H1 (cell line): ENCODE measurements around the gene B3GNT2. TPM values are rescaled to one million over a fixed set of nuclear protein-coding genes. Genes with fewer than 3 reads are reported as not detected.

Source experiments
- CTCF ChIA-PET: fragments of 300-600 bp; sonication (Branson Sonifier 250); formaldehyde crosslinking; loops from one replicate; lab custom pipeline; 2021; ENCODE audit not compliant: partially characterized antibody; lab: Charles Lee
- POLR2A ChIA-PET: fragments of 300-600 bp; sonication (Branson Sonifier 250); formaldehyde crosslinking; loops from one replicate; lab custom pipeline; 2021; ENCODE audit warnings: inconsistent platforms; ENCODE audit not compliant: partially characterized antibody; lab: Charles Lee
- DNase-seq, 2 experiments: peaks; one replicate each; pipeline versions ENCODE4 v3.0.0 to v3.0.0-alpha.2; 2010 to 2022; ENCODE audit warnings: low spot score in 2 of 2, low read depth in 1 of 2, mixed read lengths in 1 of 2
- FAIRE-seq: peaks from 2 replicates; lab custom pipeline; 2011; peaks lifted over from hg19 to GRCh38; lab: Jason Lieb, UNC
- H2AFZ ChIP-seq: 2 replicates; pipeline ENCODE4 v1.8.1; 2012; ENCODE audit warnings: low read length, inconsistent platforms
- H2AK5ac ChIP-seq: 2 replicates; pipeline ENCODE4 v1.6.1; 2013; ENCODE audit warnings: low read depth, low read length
- H2BK120ac ChIP-seq: replicated peaks from 2 replicates; pipeline ENCODE3; 2013; ENCODE audit warnings: low read depth, low read length, inconsistent platforms
- H2BK12ac ChIP-seq: 2 replicates; pipeline ENCODE4 v1.6.1; 2013; ENCODE audit warnings: low read depth, low read length
- H2BK15ac ChIP-seq: 2 replicates; pipeline ENCODE4 v1.6.1; 2013; ENCODE audit warnings: low read length
- H2BK20ac ChIP-seq: 2 replicates; pipeline ENCODE4 v1.6.1; 2013; ENCODE audit warnings: low read length
- H2BK5ac ChIP-seq: 2 replicates; pipeline ENCODE4 v1.6.1; 2013; ENCODE audit warnings: low read depth, low read length
- H3K14ac ChIP-seq: 2 replicates; pipeline ENCODE4 v1.6.1; 2013; ENCODE audit warnings: inconsistent platforms; ENCODE audit not compliant: insufficient read length
- H3K18ac ChIP-seq: 2 replicates; pipeline ENCODE4 v1.6.1; 2013; ENCODE audit warnings: low read length; ENCODE audit errors: extremely low read depth
- H3K23ac ChIP-seq: 2 replicates; pipeline ENCODE4 v1.6.1; 2013; ENCODE audit warnings: inconsistent platforms; ENCODE audit not compliant: insufficient read length
- H3K23me2 ChIP-seq: 2 replicates; pipeline ENCODE4 v1.6.1; 2013; ENCODE audit warnings: low read depth, low read length
- H3K27ac ChIP-seq: 2 replicates; pipeline ENCODE4 v1.6.1; 2011; ENCODE audit warnings: low read depth, low read length, inconsistent platforms
- H3K27me3 ChIP-seq, 4 experiments: replicated peaks in 1 of 4; 1 replicate in 1 of 4; 2 replicates in 3 of 4; pipeline versions ENCODE4 v1.6.1 to v1.8.1; 2011 to 2013; ENCODE audit warnings: low read length in 3 of 4, mild to moderate bottlenecking in 3 of 4, inconsistent platforms in 2 of 4, mixed read lengths in 2 of 4, moderate library complexity in 1 of 4; ENCODE audit not compliant: control insufficient read depth in 3 of 4, insufficient read depth in 3 of 4; ENCODE audit errors: extremely low read depth in 1 of 4
- H3K36me3 ChIP-seq, 4 experiments: 2 replicates each; pipeline versions ENCODE4 v1.6.1 to v1.8.1; 2011 to 2013; ENCODE audit warnings: mild to moderate bottlenecking in 4 of 4, low read length in 3 of 4, moderate library complexity in 2 of 4, control low read depth in 1 of 4, inconsistent platforms in 1 of 4; ENCODE audit not compliant: insufficient read depth in 4 of 4, control insufficient read depth in 2 of 4
- H3K4ac ChIP-seq: replicated peaks from 2 replicates; pipeline ENCODE3; 2013; ENCODE audit warnings: low read length, low read depth, mixed read lengths, inconsistent platforms; ENCODE audit not compliant: insufficient read length
- H3K4me1 ChIP-seq, 4 experiments: replicated peaks in 1 of 4; 1 replicate in 1 of 4; 2 replicates in 3 of 4; pipeline versions ENCODE4 v1.6.1 to v1.8.1; 2011 to 2013; ENCODE audit warnings: low read length in 3 of 4, inconsistent platforms in 2 of 4, mixed read lengths in 1 of 4; ENCODE audit not compliant: insufficient read depth in 4 of 4, control insufficient read depth in 3 of 4
- H3K4me2 ChIP-seq, 2 experiments: 2 replicates each; pipeline versions ENCODE4 v1.6.1 to v1.8.1; 2011 to 2013; ENCODE audit warnings: low read depth in 2 of 2, low read length in 2 of 2, control low read depth in 1 of 2, inconsistent platforms in 1 of 2, mild to moderate bottlenecking in 1 of 2; ENCODE audit not compliant: insufficient read depth in 1 of 2
- H3K4me3 ChIP-seq, 4 experiments: fragments of 200-600, 300-600 bp in 1 of 4; sonication (generic), shearing (Covaris generic), sonication (Bioruptor Twin) in 1 of 4; 2 replicates each; pipeline versions ENCODE4 v1.5.1 to v1.8.1; 2011 to 2016; ENCODE audit warnings: low read length in 4 of 4, low read depth in 3 of 4, control low read depth in 2 of 4, inconsistent platforms in 2 of 4, mild to moderate bottlenecking in 2 of 4, mixed read lengths in 1 of 4, moderate library complexity in 1 of 4; ENCODE audit not compliant: insufficient read depth in 2 of 4; ENCODE audit errors: extremely low read depth in 1 of 4
- H3K56ac ChIP-seq: replicated peaks from 2 replicates; pipeline ENCODE3; 2013; ENCODE audit warnings: low read depth, mild to moderate bottlenecking, mixed read lengths, low read length, inconsistent platforms; ENCODE audit not compliant: insufficient read length
- H3K79me1 ChIP-seq: 2 replicates; pipeline ENCODE4 v1.6.1; 2013; ENCODE audit warnings: low read depth, low read length, control low read depth
- H3K79me2 ChIP-seq, 2 experiments: 2 replicates each; pipeline versions ENCODE4 v1.6.1 to v1.8.1; 2012 to 2013; ENCODE audit warnings: low read length in 2 of 2, mild to moderate bottlenecking in 2 of 2, inconsistent platforms in 1 of 2; ENCODE audit not compliant: insufficient read depth in 2 of 2, control insufficient read depth in 1 of 2
- H3K9ac ChIP-seq, 4 experiments: replicated peaks in 1 of 4; 1 replicate in 1 of 4; 2 replicates in 3 of 4; pipeline versions ENCODE4 v1.6.1 to v1.8.1; 2011 to 2013; ENCODE audit warnings: low read depth in 3 of 4, low read length in 3 of 4, control low read depth in 2 of 4, mild to moderate bottlenecking in 2 of 4, moderate library complexity in 2 of 4, inconsistent platforms in 1 of 4; ENCODE audit errors: extremely low read depth in 1 of 4
- H3K9me3 ChIP-seq, 2 experiments: 2 replicates each; pipeline versions ENCODE4 v1.6.1 to v1.8.1; 2012 to 2013; ENCODE audit warnings: mild to moderate bottlenecking in 2 of 2, moderate library complexity in 2 of 2, control low read depth in 1 of 2, inconsistent platforms in 1 of 2, low read depth in 1 of 2, low read length in 1 of 2, mixed read lengths in 1 of 2; ENCODE audit not compliant: insufficient read depth in 2 of 2
- H4K20me1 ChIP-seq, 2 experiments: replicated peaks in 1 of 2; 2 replicates each; pipeline versions ENCODE3 to v1.8.1; 2011 to 2013; ENCODE audit warnings: inconsistent platforms in 2 of 2, low read length in 2 of 2, mild to moderate bottlenecking in 1 of 2; ENCODE audit not compliant: insufficient read depth in 2 of 2, control insufficient read depth in 1 of 2
- H4K5ac ChIP-seq: 2 replicates; pipeline ENCODE4 v1.6.1; 2013; ENCODE audit warnings: low read length, low read depth, mixed read lengths, inconsistent platforms; ENCODE audit not compliant: insufficient read length
- H4K8ac ChIP-seq: 2 replicates; pipeline ENCODE4 v1.8.0; 2013; ENCODE audit warnings: mild to moderate bottlenecking, moderate library complexity, low read length, inconsistent platforms; ENCODE audit not compliant: insufficient read depth; ENCODE audit errors: extremely low read depth
- H4K91ac ChIP-seq: replicated peaks from 2 replicates; pipeline ENCODE3; 2013; ENCODE audit warnings: low read length, mixed read lengths, inconsistent platforms; ENCODE audit not compliant: insufficient read length
- BRCA1 ChIP-seq: IDR thresholded peaks from 2 replicates; pipeline ENCODE4 v1.6.1; 2012; ENCODE audit warnings: low read depth, low read length, improper control_type of control experiment
- CEBPB ChIP-seq: IDR thresholded peaks from 2 replicates; pipeline ENCODE4 v1.6.1; 2012; ENCODE audit warnings: low read depth, low read length
- CTBP2 ChIP-seq: IDR thresholded peaks from 2 replicates; pipeline ENCODE4 v1.7.0; 2011; ENCODE audit warnings: borderline replicate concordance, mild to moderate bottlenecking, moderate library complexity, mixed read lengths, low read length; ENCODE audit not compliant: insufficient read depth, insufficient read length
- EZH2 ChIP-seq: fragments of 200-600 bp; sonication (generic); IDR thresholded peaks from 2 replicates; pipeline ENCODE4 v1.7.1; 2012; ENCODE audit warnings: low read depth, mild to moderate bottlenecking, moderate library complexity, low read length, inconsistent platforms; ENCODE audit not compliant: severe bottlenecking
- FOSL1 ChIP-seq: IDR thresholded peaks from 2 replicates; pipeline ENCODE4 v1.6.1; 2011; ENCODE audit warnings: mild to moderate bottlenecking, low read depth, low read length, moderate library complexity; ENCODE audit not compliant: insufficient read depth
- GTF2F1 ChIP-seq: IDR thresholded peaks from 2 replicates; pipeline ENCODE4 v1.6.1; 2012; ENCODE audit warnings: low read depth, low read length, improper control_type of control experiment, borderline replicate concordance
- JUN ChIP-seq: IDR thresholded peaks from 2 replicates; pipeline ENCODE4 v1.6.1; 2011; ENCODE audit warnings: low read depth, mild to moderate bottlenecking, improper control_type of control experiment, low read length
- JUND ChIP-seq: IDR thresholded peaks from 2 replicates; pipeline ENCODE4 v1.6.1; 2011; ENCODE audit warnings: mild to moderate bottlenecking, improper control_type of control experiment, low read length
- POLR2A ChIP-seq, 2 experiments: IDR thresholded peaks; 1 replicate in 1 of 2; 2 replicates in 1 of 2; pipeline ENCODE4 v1.6.1; 2011; ENCODE audit warnings: low read depth in 2 of 2, low read length in 2 of 2, mild to moderate bottlenecking in 2 of 2; ENCODE audit errors: control extremely low read depth in 1 of 2
- SIN3A ChIP-seq, 2 experiments: IDR thresholded peaks in 1 of 2; conservative IDR thresholded peaks in 1 of 2; 2 replicates each; pipeline ENCODE4 v1.6.1; 2011 to 2012; ENCODE audit warnings: low read length in 2 of 2, improper control_type of control experiment in 1 of 2, low read depth in 1 of 2, mild to moderate bottlenecking in 1 of 2
- SP2 ChIP-seq: IDR thresholded peaks from 2 replicates; pipeline ENCODE4 v1.6.1; 2012; ENCODE audit warnings: mild to moderate bottlenecking, low read length, inconsistent platforms
- WGBS, 2 experiments: shearing (Covaris generic) in 1 of 2; methylation state at CpG; one replicate each; pipeline versions ENCODE4 v1.1.6 to v1.1.7; 2013 to 2015; ENCODE audit warnings: low lambda C conversion rate in 2 of 2, mixed read lengths in 2 of 2, inconsistent platforms in 1 of 2, low coverage in 1 of 2, missing lambda C conversion rate in 1 of 2; ENCODE audit not compliant: insufficient replicate concordance in 2 of 2, insufficient coverage in 1 of 2, insufficient read length in 1 of 2; ENCODE audit errors: extremely low coverage in 1 of 2, missing lambda C conversion rate in 1 of 2; 5-methylcytosine and 5-hydroxymethylcytosine counted together
- polyA plus RNA-seq, 7 experiments: library from polyadenylated mRNA; depleted of rRNA in 3 of 7; stranded (reverse) in 5 of 7; unstranded in 2 of 7; fragments of >200 nt in 5 of 7; fragments of 200-250 nt in 2 of 7; gene quantifications; 1 replicate in 5 of 7; 2 replicates in 1 of 7; 4 replicates in 1 of 7; pipeline versions ENCODE4 v1.2.1 to v1.2.3, GENCODE V29; 2011 to 2013; ENCODE audit warnings: missing spikeins in 2 of 7, mixed read lengths in 2 of 7
- total RNA-seq: library from RNA; stranded (reverse); fragmentation: NEBNext Ultra II Directional; extraction: Animal tissue kit (Norgen Biotek cat#: 25700); gene quantifications from 2 replicates; pipeline ENCODE4 v1.2.1, GENCODE V29; 2021
- TF ChIP-seq, protein P1 (sequence below): IDR thresholded peaks from 2 replicates; pipeline ENCODE4 v1.6.1; 2011; ENCODE audit warnings: low read length, improper control_type of control experiment
- TF ChIP-seq, protein P2 (sequence below): IDR thresholded peaks from 2 replicates; pipeline ENCODE4 v1.6.1; 2012; ENCODE audit warnings: inconsistent platforms

Gene B3GNT2
- total and polyA plus RNA-seq, 2 of the 8 experiments (the other 6 are each of a cell fraction or from before 2014, with no cell fraction given): 20.1 to 40.8 TPM

DNA sequence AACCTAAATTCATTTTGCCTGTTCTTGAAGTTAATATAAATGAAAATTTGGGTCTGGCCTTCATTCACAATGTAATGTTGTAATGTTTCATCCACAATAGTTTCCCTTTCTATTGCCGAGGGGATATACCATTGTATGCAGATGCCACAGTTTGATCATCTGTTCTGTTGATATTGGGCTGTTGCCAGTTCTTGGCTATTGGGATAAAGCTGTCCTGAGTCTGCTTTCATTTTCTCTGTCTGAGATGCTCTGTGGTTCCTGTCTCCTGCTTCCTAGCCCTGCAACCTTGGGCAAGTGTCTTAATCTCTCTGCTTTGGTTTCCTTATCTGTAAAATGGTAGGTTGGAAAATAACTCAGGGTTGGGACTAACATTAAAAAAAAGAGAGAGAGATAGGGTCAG, 25.2 kb downstream of the B3GNT2 start:
- Histone ChIP-seq H3K27me3 (no peaks in the 10 kb centered on the region), H3K4me1 (peaks cover 0 to 4% (median 3%) of the 10 kb centered on the region in 4 experiments; a peak in 2 of 7 replicates), H3K4me3 (no peak overlapping the region), H3K56ac (no peak overlapping the region), H4K91ac (no peak overlapping the region), H2BK12ac (no peak overlapping the region), H3K9me3 (no peaks in the 10 kb centered on the region; a peak in 1 of 4 replicates), H2BK20ac (no peak overlapping the region), H3K14ac (no peak overlapping the region), H2AFZ (no peak overlapping the region), H3K23ac (no peak overlapping the region), H4K5ac (no peak overlapping the region), H2BK120ac (no peak overlapping the region), H2BK15ac (no peak overlapping the region), H3K4ac (no peak overlapping the region), H3K79me2 (peaks cover 37 to 98% of the 10 kb centered on the region in 2 experiments), H3K36me3 (peaks cover 3 to 41% (median 12%) of the 10 kb centered on the region in 4 experiments; a peak in 5 of 8 replicates), H2BK5ac (no peak overlapping the region), H3K79me1 (peaks cover 7% of the 10 kb centered on the region), H4K8ac (no peak overlapping the region), H3K9ac (no peak overlapping the region), H3K18ac (no peak overlapping the region), H3K4me2 (no peak overlapping the region), H2AK5ac (no peak overlapping the region), H4K20me1 (peaks cover 3 to 5% of the 10 kb centered on the region in 2 experiments), H3K27ac (no peak overlapping the region), H3K23me2 (no peaks in the 10 kb centered on the region)
- no peak for DNase-seq
- 90% methylated on average over 1 of the region's 1 CpG; no CpG with 5 or more reads in 1 of the 2 experiments for WGBS, 2 experiments
- ChIA-PET CTCF (interaction anchor here (0.7 to 0.9 kb wide), 2 partner anchors 110 to 244 kb away, joined by 3 read pairs; no protein-coding TSS in a partner anchor), POLR2A (no interaction called here)
- no peak for FAIRE-seq
- no peak for TF ChIP-seq JUN
- TF ChIP-seq, protein P1, sequence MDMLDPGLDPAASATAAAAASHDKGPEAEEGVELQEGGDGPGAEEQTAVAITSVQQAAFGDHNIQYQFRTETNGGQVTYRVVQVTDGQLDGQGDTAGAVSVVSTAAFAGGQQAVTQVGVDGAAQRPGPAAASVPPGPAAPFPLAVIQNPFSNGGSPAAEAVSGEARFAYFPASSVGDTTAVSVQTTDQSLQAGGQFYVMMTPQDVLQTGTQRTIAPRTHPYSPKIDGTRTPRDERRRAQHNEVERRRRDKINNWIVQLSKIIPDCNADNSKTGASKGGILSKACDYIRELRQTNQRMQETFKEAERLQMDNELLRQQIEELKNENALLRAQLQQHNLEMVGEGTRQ: no peak
- TF ChIP-seq SIN3A (conservative IDR thresholded peaks at IDR 0.05 in 1 of 2, IDR thresholded peaks at IDR 0.05 in 1 of 2; ENCODE audit: low read depth in 1 of 2, low read length in 2 of 2): no peak
- TF ChIP-seq EZH2: no peak
- no peak for TF ChIP-seq JUND
- no peak for TF ChIP-seq BRCA1
- TF ChIP-seq CEBPB: no peak
- TF ChIP-seq CTBP2: no peak
- no peak for TF ChIP-seq POLR2A (IDR thresholded peaks at IDR 0.05; ENCODE audit: control extremely low read depth in 1 of 2, low read depth in 2 of 2, low read length in 2 of 2)
- no peak for TF ChIP-seq GTF2F1
- TF ChIP-seq FOSL1: no peak
- TF ChIP-seq, protein P2, sequence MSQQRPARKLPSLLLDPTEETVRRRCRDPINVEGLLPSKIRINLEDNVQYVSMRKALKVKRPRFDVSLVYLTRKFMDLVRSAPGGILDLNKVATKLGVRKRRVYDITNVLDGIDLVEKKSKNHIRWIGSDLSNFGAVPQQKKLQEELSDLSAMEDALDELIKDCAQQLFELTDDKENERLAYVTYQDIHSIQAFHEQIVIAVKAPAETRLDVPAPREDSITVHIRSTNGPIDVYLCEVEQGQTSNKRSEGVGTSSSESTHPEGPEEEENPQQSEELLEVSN: no peak
- TF ChIP-seq SP2: no peak
